Right lobe of liver (tissue), 6 donors: ENCODE data around the gene FRMD4A. TPM values are rescaled to one million over a fixed set of nuclear protein-coding genes. Genes with fewer than 3 reads are reported as not detected.

Experiments
- ATAC-seq, 4 donors: fragments of 200-7000 bp; cut with Tn5 transposase; one replicate each; pipeline ENCODE4 v1.9.1; 2020; ENCODE audit warnings: mild to moderate bottlenecking in 4 of 4, moderate library complexity in 4 of 4
- DNase-seq, 3 donors: peaks; one replicate each; pipeline ENCODE4 v3.0.0-alpha.2; 2020
- H3K27ac ChIP-seq, 3 donors: fragments of 200-600 bp; one replicate each; pipeline ENCODE4 v1.8.0; 2022
- H3K27me3 ChIP-seq, 2 donors: fragments of 200-600 bp; one replicate each; pipeline ENCODE4 v1.8.0; 2022
- H3K36me3 ChIP-seq, 4 donors: fragments of 200-600 bp; sonication (generic) in 1 of 4; one replicate each; pipeline versions ENCODE4 v1.5.1 to v1.8.0; 2017 to 2022; ENCODE audit warnings: control low read depth in 1 of 4
- H3K4me1 ChIP-seq, 4 donors: fragments of 200-600 bp; sonication (generic) in 1 of 4; one replicate each; pipeline versions ENCODE4 v1.5.1 to v1.8.0; 2017 to 2022; ENCODE audit warnings: control low read depth in 1 of 4
- H3K4me3 ChIP-seq, 3 donors: fragments of 200-600 bp; one replicate each; pipeline ENCODE4 v1.8.0; 2022
- H3K9me3 ChIP-seq, 4 donors: fragments of 200-600 bp; sonication (generic) in 1 of 4; one replicate each; pipeline versions ENCODE4 v1.5.1 to v1.8.0; 2017 to 2022; ENCODE audit warnings: control low read depth in 1 of 4
- CTCF ChIP-seq, 4 donors: fragments of 200-600 bp in 3 of 4; fragments of 450-650 bp in 1 of 4; IDR thresholded peaks; one replicate each; pipeline versions ENCODE4 v1.5.1 to v1.8.0; 2016 to 2022; ENCODE audit warnings: antibody characterized with exemption in 4 of 4, mild to moderate bottlenecking in 2 of 4
- POLR2A ChIP-seq: fragments of 450-650 bp; IDR thresholded peaks from one replicate; pipeline ENCODE4 v1.6.1; 2017; ENCODE audit warnings: antibody characterized with exemption, mild to moderate bottlenecking
- WGBS: methylation state at CpG from one replicate; pipeline ENCODE4 v1.1.6; 2018; ENCODE audit warnings: low coverage, low lambda C conversion rate; ENCODE audit not compliant: insufficient coverage; ENCODE audit errors: missing lambda C conversion rate; 5-methylcytosine and 5-hydroxymethylcytosine counted together
- intact Hi-C, 2 donors: fragments of 100-400 bp; cut with DNase I; formaldehyde crosslinking; loops; one replicate each; pipeline versions ENCODE4 v1.11.2 to v1.14.1; 2022
- total RNA-seq, 6 experiments: library from RNA; depleted of rRNA in 2 of 6; stranded (reverse); fragments of >200 nt in 2 of 6; fragmentation: NEBNext Ultra II Directional in 3 of 6; extraction: Animal tissue kit (Norgen Biotek cat#: 25700) in 3 of 6; gene quantifications; one replicate each; pipeline versions ENCODE4 v1.1.0 to v1.2.4, GENCODE V29; 2016 to 2023
- donor health status: DM: no; HTN: yes; CAD: no.
- donor health status: DM: no; HTN: no; CAD: no.
- donor health status: DM: no; HTN: no; CAD: no.
- donor health status: DM: no; HTN: yes; CAD: no.
- donor health status: DM: no; HTN: yes; CAD: no.

Gene FRMD4A
- total RNA-seq, 6 experiments from 2014 or later = 8.4 to 22.8 (median 13.3) TPM

- no peak for DNase-seq
- intact Hi-C loops = no loop called here
- no peak for ATAC-seq
- Histone ChIP-seq H3K27me3 (no peaks in the 10 kb centered on the region), H3K4me3 (no peak overlapping the region), H3K4me1 (no peaks in the 10 kb centered on the region), H3K27ac (no peak overlapping the region), H3K36me3 (no peaks in the 10 kb centered on the region), H3K9me3 (no peaks in the 10 kb centered on the region)
- TF ChIP-seq POLR2A (no peak), CTCF (IDR thresholded peaks at IDR 0.05) (no peak)
- 60% methylated on average over 3 of the region's 3 CpGs for WGBS
Observed at GRCh38 chr10:13961853-13962252, 368.9 kb downstream of the FRMD4A start.

GRCh38 chr10:13961097-13961496 is 369.6 kb downstream of the FRMD4A start:
- WGBS = 42% methylated on average over 5 of the region's 5 CpGs
- intact Hi-C loops = no loop called here
- ATAC-seq (no peak), DNase-seq (no peak)
- peak overlapping the region in 1 of 3 donors; percentile 6 for H3K27ac ChIP-seq
- no peak overlapping the region for H3K4me3 ChIP-seq
- H3K4me1 ChIP-seq = no peaks in the 10 kb centered on the region
- no peaks in the 10 kb centered on the region for H3K27me3 ChIP-seq
- no peaks in the 10 kb centered on the region for H3K36me3 ChIP-seq
- TF ChIP-seq CTCF (IDR thresholded peaks at IDR 0.05) (no peak), POLR2A (no peak)
- H3K9me3 ChIP-seq = no peaks in the 10 kb centered on the region

- no peaks in the 10 kb centered on the region for H3K27me3 ChIP-seq
- DNase-seq = no peak
- no peak for ATAC-seq
- intact Hi-C loops = no loop called here
- 88% methylated on average over 1 of the region's 3 CpGs for whole genome bisulfite sequencing
- TF ChIP-seq CTCF (IDR thresholded peaks at IDR 0.05) = no peak
- no peak for TF ChIP-seq POLR2A
- H3K9me3 ChIP-seq = no peaks in the 10 kb centered on the region
- no peak overlapping the region for H3K4me3 ChIP-seq
- no peaks in the 10 kb centered on the region for H3K36me3 ChIP-seq
- H3K27ac ChIP-seq = peak overlapping the region in 2 of 3 donors; percentile 1 to 6
- H3K4me1 ChIP-seq = no peaks in the 10 kb centered on the region
Observed at GRCh38 chr10:13960603-13961002, 370.1 kb downstream of the FRMD4A start.

GRCh38 chr10:13959443-13960359 is 371.0 kb downstream of the FRMD4A start:
- ATAC-seq (peak; percentile 29 to 49 (median 42)), DNase-seq (no peak)
- Histone ChIP-seq H3K27ac (peak overlapping the region in 1 of 3 donors; percentile 1), H3K27me3 (no peaks in the 10 kb centered on the region), H3K9me3 (no peaks in the 10 kb centered on the region), H3K4me1 (no peaks in the 10 kb centered on the region), H3K4me3 (no peak overlapping the region), H3K36me3 (no peaks in the 10 kb centered on the region)
- intact Hi-C loops = no loop called here
- TF ChIP-seq CTCF (IDR thresholded peaks at IDR 0.05) (no peak), POLR2A (no peak)
- WGBS = 30% methylated on average over 16 of the region's 18 CpGs
